Measurements from ENCODE around the gene ADGRV1.
"Not testable (repeated sequence)": the region's sequence is repeated elsewhere in the genome, so short reads cannot be mapped to it uniquely, and the experiment has no call there.

Gene ADGRV1

GRCh38 chr5:90585337-90585986 is 26.9 kb downstream of the ADGRV1 start:
- no peak for TF ChIP-seq CTCF (IDR thresholded peaks at IDR 0.05; ENCODE audit: extremely low read depth, insufficient read depth, missing control alignments)
- in situ Hi-C loops (cut with MboI; ENCODE audit: low pct_unique_long_range_greater_than_20kb, low sequenced_read_pairs, unreplicated experiment), result no loop called here
- no peak for DNase-seq (ENCODE audit: low spot score)

GRCh38 chr5:90586469-90586868 is 27.9 kb downstream of the ADGRV1 start:
- in situ Hi-C loops (cut with MboI; ENCODE audit: low pct_unique_long_range_greater_than_20kb, low sequenced_read_pairs, unreplicated experiment), result no loop called here
- no peak for TF ChIP-seq CTCF (IDR thresholded peaks at IDR 0.05; ENCODE audit: extremely low read depth, insufficient read depth, missing control alignments)
- DNase-seq (ENCODE audit: low spot score), result no peak

- no peak for TF ChIP-seq CTCF (IDR thresholded peaks at IDR 0.05; ENCODE audit: extremely low read depth, insufficient read depth, missing control alignments)
- in situ Hi-C loops (cut with MboI; ENCODE audit: low pct_unique_long_range_greater_than_20kb, low sequenced_read_pairs, unreplicated experiment), result no loop called here
- no peak for DNase-seq (ENCODE audit: low spot score)
Measured at GRCh38 chr5:90590170-90590569, 31.6 kb downstream of the ADGRV1 start.

- in situ Hi-C loops (cut with MboI; ENCODE audit: low pct_unique_long_range_greater_than_20kb, low sequenced_read_pairs, unreplicated experiment); DNase-seq (ENCODE audit: low spot score): not testable (repeated sequence)
Measured at GRCh38 chr5:90593083-90593482, 34.5 kb downstream of the ADGRV1 start.

GRCh38 chr5:90595766-90596165 is 37.2 kb downstream of the ADGRV1 start:
- DNase-seq (ENCODE audit: low spot score); in situ Hi-C loops (cut with MboI; ENCODE audit: low pct_unique_long_range_greater_than_20kb, low sequenced_read_pairs, unreplicated experiment): not testable (repeated sequence)

GRCh38 chr5:90598293-90598692 is 39.7 kb downstream of the ADGRV1 start:
- DNase-seq (ENCODE audit: low spot score), result no peak
- TF ChIP-seq CTCF (IDR thresholded peaks at IDR 0.05; ENCODE audit: extremely low read depth, insufficient read depth, missing control alignments), result no peak
- in situ Hi-C loops (cut with MboI; ENCODE audit: low pct_unique_long_range_greater_than_20kb, low sequenced_read_pairs, unreplicated experiment), result no loop called here

- DNase-seq (ENCODE audit: low spot score); in situ Hi-C loops (cut with MboI; ENCODE audit: low pct_unique_long_range_greater_than_20kb, low sequenced_read_pairs, unreplicated experiment): not testable (repeated sequence)
Measured at GRCh38 chr5:90600307-90600706, 41.7 kb downstream of the ADGRV1 start.

- TF ChIP-seq CTCF (IDR thresholded peaks at IDR 0.05; ENCODE audit: extremely low read depth, insufficient read depth, missing control alignments), result no peak
- DNase-seq (ENCODE audit: low spot score), result no peak
- in situ Hi-C loops (cut with MboI; ENCODE audit: low pct_unique_long_range_greater_than_20kb, low sequenced_read_pairs, unreplicated experiment), result no loop called here
Measured at GRCh38 chr5:90601468-90601867, 42.9 kb downstream of the ADGRV1 start.
